ENCODE measurements around the gene CNNM1. TPM values are rescaled to one million over a fixed set of nuclear protein-coding genes. Genes with fewer than 3 reads are reported as not detected.

CNNM1 gene
- total and polyA plus RNA-seq, 2 donors (not counting 3 experiments of a cell fraction or from before 2014, with no cell fraction given): not detected

DNA sequence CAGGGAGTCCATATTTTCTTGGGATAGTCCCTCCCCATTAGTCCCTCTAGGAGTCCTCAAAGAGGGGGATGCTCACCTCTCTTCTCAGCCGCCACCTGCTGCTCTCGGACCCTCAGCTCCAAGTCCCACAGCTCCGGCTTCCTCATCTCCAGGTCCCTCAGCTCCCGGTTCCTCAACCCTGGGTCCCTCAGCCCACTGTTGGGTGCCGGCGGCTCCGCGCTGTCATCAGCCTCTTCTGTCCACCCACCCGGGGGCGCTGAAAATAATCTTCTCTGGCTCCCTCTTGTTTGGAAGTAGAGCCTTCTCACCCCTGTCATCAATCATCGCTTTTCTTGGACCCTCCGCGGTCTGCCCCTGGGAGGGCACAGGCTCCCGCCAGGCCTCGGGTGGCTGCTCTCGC lies 13.3 kb upstream of the CNNM1 start:
- DNase-seq (ENCODE audit: low read depth, low spot score): no peak
- H4K20me1 ChIP-seq (replicated peaks; ENCODE audit: control insufficient read depth, extremely low read depth, insufficient read depth, low read length): no peaks in the 10 kb centered on the region
- H3K4me1 ChIP-seq (ENCODE audit: control insufficient read depth, extremely low read depth, insufficient read depth, low read length): no peaks in the 10 kb centered on the region
- FAIRE-seq: no peak
- no peak overlapping the region for H3K4me2 ChIP-seq (ENCODE audit: insufficient read depth, low read length)
- no peaks in the 10 kb centered on the region for H3K27me3 ChIP-seq (ENCODE audit: control insufficient read depth in 2 of 2, insufficient read depth in 2 of 2, low read length in 2 of 2)
- ChIA-PET POLR2A (no interaction called here), CTCF (no interaction called here)
- no peak overlapping the region for H2AFZ ChIP-seq (ENCODE audit: low read depth, low read length)
- H3K9me3 ChIP-seq (replicated peaks; ENCODE audit: control insufficient read depth, insufficient read depth, low read length): no peaks in the 10 kb centered on the region
- dilution Hi-C loops (cut with MboI; ENCODE audit: extremely low pct_ligation_motif_present, low sequenced_read_pairs) (no loop called here), intact Hi-C loops (cut with micrococcal nuclease) (no loop called here)
- TF ChIP-seq GATA2 (IDR thresholded peaks at IDR 0.05; ENCODE audit: insufficient read depth, insufficient read length, low read depth, low read length): no peak
- no peak for TF ChIP-seq FOS (IDR thresholded peaks at IDR 0.05; ENCODE audit: borderline replicate concordance, insufficient read depth, low read length)
- no peak for TF ChIP-seq POLR2A (IDR thresholded peaks at IDR 0.05; ENCODE audit: low read depth, low read length)
- TF ChIP-seq POLR2AphosphoS5 (IDR thresholded peaks at IDR 0.05; ENCODE audit: insufficient read depth, low read depth, low read length): no peak
- no peaks in the 10 kb centered on the region for H3K79me2 ChIP-seq (ENCODE audit: control insufficient read depth, insufficient read depth, low read length)
- no peaks in the 10 kb centered on the region for H3K36me3 ChIP-seq (ENCODE audit: control insufficient read depth in 2 of 2, extremely low read depth in 1 of 2, insufficient read depth in 2 of 2, low read length in 2 of 2)
- BruUV-seq (replicated peaks): no TSS peak
- no peaks in the 10 kb centered on the region for H3K9me1 ChIP-seq (replicated peaks; ENCODE audit: control insufficient read depth, extremely low read depth, insufficient read depth, low read length)
- H3K27ac ChIP-seq (ENCODE audit: insufficient read depth, low read depth, low read length): no peak overlapping the region
- H3K4me3 ChIP-seq (replicated peaks in 1 of 3; ENCODE audit: insufficient read depth in 1 of 3, low read depth in 1 of 3, low read length in 3 of 3): no peak overlapping the region
- H3K9ac ChIP-seq (replicated peaks; ENCODE audit: extremely low read depth, insufficient read depth, low read length): no peak overlapping the region

DNA sequence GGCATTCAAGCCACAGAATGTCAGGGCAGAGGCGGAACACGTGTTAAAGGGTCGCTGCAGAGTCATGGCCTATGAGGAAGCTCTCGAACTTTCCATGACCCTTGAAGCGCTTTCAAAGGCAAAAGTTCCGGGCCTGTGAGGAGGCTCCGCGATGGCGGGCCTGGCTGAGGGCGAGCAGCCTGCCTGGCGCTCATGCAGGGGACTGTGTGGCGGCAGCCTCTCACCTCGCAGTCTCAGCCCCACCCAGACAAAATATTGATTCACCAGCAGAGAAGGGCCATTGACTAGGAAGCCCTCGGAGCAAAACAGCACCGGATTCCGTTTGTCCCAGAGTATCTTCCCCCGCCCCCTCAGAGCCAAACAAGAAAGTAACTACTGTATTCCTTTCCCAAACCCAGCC lies 12.8 kb upstream of the CNNM1 start:
- Histone ChIP-seq H3K9me3 (replicated peaks; ENCODE audit: control insufficient read depth, insufficient read depth, low read length) (no peaks in the 10 kb centered on the region), H3K4me1 (ENCODE audit: control insufficient read depth, extremely low read depth, insufficient read depth, low read length) (no peaks in the 10 kb centered on the region), H4K20me1 (replicated peaks; ENCODE audit: control insufficient read depth, extremely low read depth, insufficient read depth, low read length) (no peaks in the 10 kb centered on the region), H3K36me3 (ENCODE audit: control insufficient read depth in 2 of 2, extremely low read depth in 1 of 2, insufficient read depth in 2 of 2, low read length in 2 of 2) (no peaks in the 10 kb centered on the region), H3K27me3 (ENCODE audit: control insufficient read depth in 2 of 2, insufficient read depth in 2 of 2, low read length in 2 of 2) (no peaks in the 10 kb centered on the region), H3K4me3 (replicated peaks in 1 of 3; ENCODE audit: insufficient read depth in 1 of 3, low read depth in 1 of 3, low read length in 3 of 3) (no peak overlapping the region), H3K9me1 (replicated peaks; ENCODE audit: control insufficient read depth, extremely low read depth, insufficient read depth, low read length) (no peaks in the 10 kb centered on the region), H3K27ac (ENCODE audit: insufficient read depth, low read depth, low read length) (no peak overlapping the region), H3K9ac (replicated peaks; ENCODE audit: extremely low read depth, insufficient read depth, low read length) (no peak overlapping the region), H3K4me2 (ENCODE audit: insufficient read depth, low read length) (no peak overlapping the region), H3K79me2 (ENCODE audit: control insufficient read depth, insufficient read depth, low read length) (no peaks in the 10 kb centered on the region), H2AFZ (ENCODE audit: low read depth, low read length) (no peak overlapping the region)
- TF ChIP-seq CTCF (IDR thresholded peaks at IDR 0.05; ENCODE audit: extremely low read depth in 1 of 2, insufficient read depth in 1 of 2, low read depth in 1 of 2, low read length in 2 of 2) (no peak), MYC (IDR thresholded peaks at IDR 0.05; ENCODE audit: low read depth, low read length) (no peak), JUN (IDR thresholded peaks at IDR 0.05; ENCODE audit: borderline replicate concordance, insufficient read depth, insufficient read length, low read depth) (no peak), POLR2A (IDR thresholded peaks at IDR 0.05; ENCODE audit: low read depth, low read length) (no peak), GATA2 (IDR thresholded peaks at IDR 0.05; ENCODE audit: insufficient read depth, insufficient read length, low read depth, low read length) (no peak), FOS (IDR thresholded peaks at IDR 0.05; ENCODE audit: borderline replicate concordance, insufficient read depth, low read length) (no peak), EZH2 (IDR thresholded peaks at IDR 0.05; ENCODE audit: borderline replicate concordance, low read depth, low read length, severe bottlenecking) (no peak), POLR2AphosphoS5 (IDR thresholded peaks at IDR 0.05; ENCODE audit: insufficient read depth, low read depth, low read length) (no peak), MAX (IDR thresholded peaks at IDR 0.05; ENCODE audit: insufficient read depth, insufficient read length) (no peak)
- dilution Hi-C loops (cut with MboI; ENCODE audit: extremely low pct_ligation_motif_present, low sequenced_read_pairs) (no loop called here), intact Hi-C loops (cut with micrococcal nuclease) (no loop called here)
- POLR2A ChIA-PET: no interaction called here
- CTCF ChIA-PET: no interaction called here
- no peak for FAIRE-seq
- no TSS peak for BruUV-seq (replicated peaks)
- no peak for DNase-seq (ENCODE audit: low read depth, low spot score)

All from endothelial cell of umbilical vein (primary cell).